Thyroid gland (tissue), 4 donors: ENCODE measurements around the gene DVL1. TPM values are rescaled to one million over a fixed set of nuclear protein-coding genes. Genes with fewer than 3 reads are reported as not detected.
"Not testable (repeated sequence)": the region's sequence is repeated elsewhere in the genome, so short reads cannot be mapped to it uniquely, and the experiment has no call there.

ENCODE experiments used
- DNase-seq, 2 donors: peaks; one replicate each; pipeline ENCODE4 v3.0.0-alpha.2; 2019
- H3K27ac ChIP-seq, 3 donors: fragments of 200-600 bp; sonication (generic); 1 replicate in 2 of 3; 2 replicates in 1 of 3; pipeline ENCODE4 v1.5.1; 2016 to 2019; ENCODE audit warnings: mild to moderate bottlenecking in 1 of 3, moderate library complexity in 1 of 3
- H3K27me3 ChIP-seq: fragments of 200-600 bp; sonication (generic); one replicate; pipeline ENCODE4 v1.5.1; 2019
- H3K36me3 ChIP-seq, 2 donors: fragments of 200-600 bp; sonication (generic); one replicate each; pipeline ENCODE4 v1.5.1; 2016 to 2019
- H3K4me1 ChIP-seq, 2 donors: fragments of 200-600 bp; sonication (generic); one replicate each; pipeline ENCODE4 v1.5.1; 2017 to 2019
- H3K4me3 ChIP-seq, 3 donors: fragments of 200-600 bp; sonication (generic); replicated peaks in 1 of 3; 1 replicate in 2 of 3; 2 replicates in 1 of 3; pipeline ENCODE4 v1.5.1; 2016; ENCODE audit warnings: mild to moderate bottlenecking in 1 of 3
- H3K9me3 ChIP-seq: fragments of 200-600 bp; sonication (generic); one replicate; pipeline ENCODE4 v1.5.1; 2017
- POLR2A ChIP-seq, 2 donors: fragments of 450-650 bp; IDR thresholded peaks; one replicate each; pipeline ENCODE4 v1.6.1; 2017; ENCODE audit warnings: antibody characterized with exemption in 2 of 2, mild to moderate bottlenecking in 2 of 2, moderate library complexity in 1 of 2
- WGBS, 2 donors: methylation state at CpG; one replicate each; pipeline ENCODE4 v1.1.5; 2017; 5-methylcytosine and 5-hydroxymethylcytosine counted together
- intact Hi-C: fragments of 100-400 bp; cut with DNase I; formaldehyde crosslinking; loops from one replicate; pipeline ENCODE4 v1.15.1; 2023
- total RNA-seq, 4 donors: library from RNA; depleted of rRNA; stranded (reverse); fragments of >200 nt; gene quantifications; one replicate each; pipeline ENCODE4 v1.2.3, GENCODE V29; 2016
- TF ChIP-seq, protein P1 (sequence below), 6 experiments: fragments of 200-600 bp in 3 of 6; fragments of 450-650 bp in 3 of 6; sonication (generic) in 3 of 6; IDR thresholded peaks; one replicate each; pipeline ENCODE4 v1.5.1; 2016 to 2019; ENCODE audit warnings: antibody characterized with exemption in 6 of 6, mild to moderate bottlenecking in 2 of 6, inconsistent platforms in 1 of 6, moderate library complexity in 1 of 6

Gene DVL1
- total RNA-seq, 4 donors from 2014 or later = 46.6 to 79.4 (median 61.7) TPM

DNA sequence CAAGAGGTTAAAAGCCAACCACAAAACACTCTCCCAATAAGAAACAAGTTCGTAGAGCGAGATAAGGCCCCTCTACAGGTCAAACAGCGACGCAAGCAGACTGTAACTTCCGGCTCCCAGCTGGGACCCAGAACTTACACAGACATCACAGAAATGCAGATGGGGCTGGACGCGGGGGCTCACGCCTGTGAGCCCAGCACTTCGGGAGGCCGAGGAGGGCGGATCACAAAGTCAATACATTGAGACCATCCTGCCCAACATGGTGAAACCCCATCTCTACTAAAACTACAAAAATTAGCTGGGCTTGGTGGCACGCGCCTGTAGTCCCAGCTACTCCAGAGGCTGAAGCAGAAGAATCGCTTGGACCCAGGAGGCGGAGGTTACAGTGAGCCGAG, 38.9 kb upstream of the DVL1 start:
- intact Hi-C loops = no loop called here
- 97 to 98% methylated on average over 16 of the region's 16 CpGs for WGBS, 2 donors
- no peak for TF ChIP-seq POLR2A (IDR thresholded peaks at IDR 0.05)
- TF ChIP-seq, protein P1, sequence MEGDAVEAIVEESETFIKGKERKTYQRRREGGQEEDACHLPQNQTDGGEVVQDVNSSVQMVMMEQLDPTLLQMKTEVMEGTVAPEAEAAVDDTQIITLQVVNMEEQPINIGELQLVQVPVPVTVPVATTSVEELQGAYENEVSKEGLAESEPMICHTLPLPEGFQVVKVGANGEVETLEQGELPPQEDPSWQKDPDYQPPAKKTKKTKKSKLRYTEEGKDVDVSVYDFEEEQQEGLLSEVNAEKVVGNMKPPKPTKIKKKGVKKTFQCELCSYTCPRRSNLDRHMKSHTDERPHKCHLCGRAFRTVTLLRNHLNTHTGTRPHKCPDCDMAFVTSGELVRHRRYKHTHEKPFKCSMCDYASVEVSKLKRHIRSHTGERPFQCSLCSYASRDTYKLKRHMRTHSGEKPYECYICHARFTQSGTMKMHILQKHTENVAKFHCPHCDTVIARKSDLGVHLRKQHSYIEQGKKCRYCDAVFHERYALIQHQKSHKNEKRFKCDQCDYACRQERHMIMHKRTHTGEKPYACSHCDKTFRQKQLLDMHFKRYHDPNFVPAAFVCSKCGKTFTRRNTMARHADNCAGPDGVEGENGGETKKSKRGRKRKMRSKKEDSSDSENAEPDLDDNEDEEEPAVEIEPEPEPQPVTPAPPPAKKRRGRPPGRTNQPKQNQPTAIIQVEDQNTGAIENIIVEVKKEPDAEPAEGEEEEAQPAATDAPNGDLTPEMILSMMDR (IDR thresholded peaks at IDR 0.05) = no peak

DNA sequence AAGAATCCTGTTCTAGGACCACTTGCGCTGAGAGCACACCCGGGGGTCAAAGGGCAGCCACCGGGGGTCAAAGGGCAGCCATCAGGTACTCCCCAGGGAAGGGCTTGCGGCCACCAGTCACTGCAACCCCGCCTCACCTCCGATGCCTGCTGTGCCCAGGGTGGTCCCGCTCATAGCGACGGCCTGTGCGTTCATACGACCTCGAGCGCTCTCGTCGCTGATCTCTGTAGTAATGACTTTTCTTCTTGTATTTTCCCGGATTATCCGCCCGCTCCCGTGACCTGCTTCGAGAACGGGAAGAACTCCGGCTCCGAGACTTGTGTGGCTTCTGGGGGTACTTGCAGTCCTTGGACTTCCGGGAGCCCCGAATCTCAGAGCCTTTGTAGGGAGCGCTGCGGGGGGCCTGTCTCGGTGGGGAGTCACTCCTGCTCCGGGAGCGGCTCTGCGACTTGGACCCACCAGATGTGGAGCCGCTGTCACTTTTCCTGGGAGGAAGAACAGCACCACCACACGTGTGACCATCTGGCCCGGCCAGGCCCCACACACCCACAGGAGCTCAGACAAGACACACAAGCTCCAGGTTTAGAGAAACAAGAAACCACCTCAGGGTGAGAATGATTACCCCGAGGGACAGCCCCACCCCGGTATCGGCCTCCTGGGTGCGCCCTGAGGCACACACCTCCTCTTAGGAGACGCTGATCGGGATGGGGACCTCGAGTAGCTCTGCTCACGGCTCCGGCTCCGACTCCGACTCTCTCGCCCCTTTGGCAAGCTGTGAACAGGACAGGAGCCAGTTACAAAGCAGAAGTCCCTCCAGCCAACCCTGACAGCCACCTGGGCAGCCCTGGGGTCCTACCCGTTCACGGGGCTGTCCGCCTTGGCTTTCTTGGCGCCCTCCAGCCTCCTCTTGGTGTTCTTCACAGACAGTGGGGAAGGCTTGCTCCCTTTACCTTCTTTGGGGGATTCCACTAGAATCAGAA, 38.2 kb upstream of the DVL1 start:
- H3K4me3 ChIP-seq = no peak overlapping the region
- no peaks in the 10 kb centered on the region for H3K27me3 ChIP-seq
- intact Hi-C loops = no loop called here

More for the DNA sequence above, 38.9 kb upstream of the DVL1 start:
- Histone ChIP-seq H3K9me3 (no peaks in the 10 kb centered on the region), H3K4me3 (no peak overlapping the region), H3K27ac (no peak overlapping the region), H3K4me1 (no peaks in the 10 kb centered on the region), H3K27me3 (no peaks in the 10 kb centered on the region), H3K36me3 (peaks cover 74 to 75% of the 10 kb centered on the region in 2 donors)
- DNase-seq = no peak

DNA sequence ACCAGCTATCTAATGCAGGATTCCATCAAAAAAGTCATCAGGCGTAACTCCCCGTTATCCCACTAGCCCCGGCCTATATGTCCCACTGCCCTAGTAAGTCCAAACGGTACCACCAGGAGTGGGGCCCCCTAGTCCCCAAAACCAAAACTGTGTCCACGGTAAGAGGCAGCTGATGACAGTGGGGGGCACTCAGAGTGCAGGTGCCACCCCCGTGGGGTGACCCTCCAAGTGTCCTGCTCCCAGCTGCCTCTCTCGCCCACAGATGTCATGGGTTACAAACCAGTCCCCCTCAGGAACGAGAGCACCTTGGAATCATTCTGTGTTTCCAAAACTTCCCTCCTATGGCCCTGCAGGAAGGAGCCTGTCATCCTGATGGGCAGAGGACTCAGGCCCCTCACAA, 36.7 kb upstream of the DVL1 start:
- H3K36me3 ChIP-seq = peaks cover 52 to 54% of the 10 kb centered on the region in 2 donors
- intact Hi-C loops = no loop called here
- 92 to 97% methylated on average over 7 to 8 of the region's 8 CpGs for WGBS, 2 donors

More for the DNA sequence above, 38.2 kb upstream of the DVL1 start:
- TF ChIP-seq, protein P1 (IDR thresholded peaks at IDR 0.05) = no peak
- TF ChIP-seq POLR2A (IDR thresholded peaks at IDR 0.05) = no peak
- peaks cover 67 to 68% of the 10 kb centered on the region in 2 donors for H3K36me3 ChIP-seq
- WGBS, 2 donors = 96 to 98% methylated on average over 32 to 50 of the region's 50 CpGs
- H3K4me1 ChIP-seq = no peaks in the 10 kb centered on the region
- DNase-seq = no peak
- no peaks in the 10 kb centered on the region for H3K9me3 ChIP-seq
- no peak overlapping the region for H3K27ac ChIP-seq

DNA sequence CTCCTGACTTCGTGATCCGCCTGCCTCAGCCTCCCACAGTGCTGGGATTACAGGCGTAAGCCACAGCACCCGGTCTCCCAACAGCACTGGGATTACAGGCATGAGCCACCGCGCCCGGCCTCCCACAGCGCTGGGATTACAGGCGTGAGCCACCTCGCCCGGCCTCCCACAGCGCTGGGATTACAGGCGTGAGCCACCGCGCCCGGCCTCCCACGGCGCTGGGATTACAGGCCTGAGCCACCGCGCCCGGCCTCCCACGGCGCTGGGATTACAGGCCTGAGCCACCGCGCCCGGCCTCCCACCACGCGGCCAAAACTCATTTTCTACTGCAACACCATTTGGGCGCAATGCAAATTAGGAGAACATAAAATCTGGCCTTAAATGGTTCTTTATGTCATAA, 36.1 kb upstream of the DVL1 start:
- H3K4me1 ChIP-seq, H3K9me3 ChIP-seq, intact Hi-C loops, H3K4me3 ChIP-seq, H3K27me3 ChIP-seq, DNase-seq, H3K27ac ChIP-seq: not testable (repeated sequence)
- 94 to 95% methylated on average over 28 to 29 of the region's 29 CpGs for WGBS, 2 donors
- H3K36me3 ChIP-seq = peaks cover 46 to 48% of the 10 kb centered on the region in 2 donors

More for the DNA sequence above, 36.7 kb upstream of the DVL1 start:
- Histone ChIP-seq H3K27ac (no peak overlapping the region), H3K4me3 (no peak overlapping the region), H3K9me3 (no peaks in the 10 kb centered on the region), H3K27me3 (no peaks in the 10 kb centered on the region), H3K4me1 (no peaks in the 10 kb centered on the region)
- DNase-seq = no peak
- TF ChIP-seq POLR2A (IDR thresholded peaks at IDR 0.05) = no peak
- TF ChIP-seq, protein P1 (IDR thresholded peaks at IDR 0.05) = no peak

DNA sequence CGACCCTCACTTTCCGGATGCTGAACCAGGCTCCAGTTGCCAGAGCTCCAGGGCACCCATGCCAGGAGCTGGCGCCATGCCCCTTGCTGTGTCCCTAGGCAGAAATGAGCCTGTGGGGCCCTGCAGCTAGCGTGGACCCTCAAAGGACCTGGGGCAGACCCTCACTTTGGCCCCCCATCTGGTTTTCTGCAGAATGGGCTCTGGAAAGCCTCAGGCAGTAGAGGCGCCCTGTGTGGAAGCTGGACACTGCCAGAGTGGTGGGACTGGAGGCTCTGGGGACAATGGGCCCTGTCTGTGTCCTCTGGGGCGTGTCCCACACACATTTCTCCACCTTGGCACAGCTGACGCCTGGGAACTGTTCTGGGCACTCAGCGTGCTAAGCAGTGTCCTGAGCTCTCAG, 32.1 kb upstream of the DVL1 start:
- H3K4me3 ChIP-seq = no peak overlapping the region
- no peaks in the 10 kb centered on the region for H3K27me3 ChIP-seq
- intact Hi-C loops = no loop called here
- H3K27ac ChIP-seq = no peak overlapping the region
- H3K9me3 ChIP-seq = no peaks in the 10 kb centered on the region
- WGBS, 2 donors = 83 to 97% methylated on average over 5 to 8 of the region's 8 CpGs
- H3K36me3 ChIP-seq = peaks cover 7% of the 10 kb centered on the region in 2 donors
- no peak for DNase-seq
- no peak for TF ChIP-seq POLR2A (IDR thresholded peaks at IDR 0.05)
- TF ChIP-seq, protein P1 (IDR thresholded peaks at IDR 0.05) = no peak
- no peaks in the 10 kb centered on the region for H3K4me1 ChIP-seq
